HG03520 (cell line): ENCODE data around the gene NTRK3.

Experiments
- ATAC-seq: cut with Tn5 transposase; IDR thresholded peaks from one replicate; pipeline ENCODE4 v1.9.1; 2021; ENCODE audit warnings: mild to moderate bottlenecking, moderate library complexity; ENCODE audit not compliant: unreplicated experiment

The NTRK3 gene

DNA sequence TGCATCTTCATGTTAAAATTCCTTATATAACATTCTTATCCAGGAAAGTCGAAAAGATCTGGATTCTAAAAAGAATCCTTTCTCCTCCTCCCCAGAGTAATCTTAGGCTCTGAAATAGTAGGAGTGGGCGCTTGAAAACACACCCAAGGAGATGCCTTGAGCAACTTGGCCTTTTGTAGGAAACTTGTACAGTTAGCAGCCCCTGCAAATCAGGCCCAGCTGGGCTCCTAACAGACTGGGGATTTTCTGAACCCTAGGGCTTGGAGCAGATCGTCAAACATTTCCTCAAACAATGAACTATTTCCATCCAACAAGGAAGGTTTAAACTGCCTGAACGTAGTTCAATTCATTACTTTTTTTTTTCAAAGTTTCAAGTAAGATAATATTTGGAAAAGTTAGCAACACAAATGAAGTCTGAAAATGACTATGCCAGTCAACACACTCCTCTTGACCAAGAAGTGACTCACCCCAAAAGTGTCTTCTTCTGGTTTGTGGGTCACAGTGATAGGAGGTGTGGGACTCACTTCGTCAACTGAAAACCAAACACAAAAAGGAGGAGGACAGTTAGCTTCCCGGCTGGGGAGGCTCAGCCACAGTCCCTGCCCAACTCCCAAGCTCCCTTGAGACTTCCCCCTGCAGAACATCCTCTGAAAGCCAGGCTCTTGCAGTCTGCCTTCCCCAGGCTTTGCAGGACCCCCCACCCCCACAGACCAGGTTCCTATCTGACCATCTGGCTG, 129.7 kb downstream of the NTRK3 start:
- no peak for ATAC-seq

DNA sequence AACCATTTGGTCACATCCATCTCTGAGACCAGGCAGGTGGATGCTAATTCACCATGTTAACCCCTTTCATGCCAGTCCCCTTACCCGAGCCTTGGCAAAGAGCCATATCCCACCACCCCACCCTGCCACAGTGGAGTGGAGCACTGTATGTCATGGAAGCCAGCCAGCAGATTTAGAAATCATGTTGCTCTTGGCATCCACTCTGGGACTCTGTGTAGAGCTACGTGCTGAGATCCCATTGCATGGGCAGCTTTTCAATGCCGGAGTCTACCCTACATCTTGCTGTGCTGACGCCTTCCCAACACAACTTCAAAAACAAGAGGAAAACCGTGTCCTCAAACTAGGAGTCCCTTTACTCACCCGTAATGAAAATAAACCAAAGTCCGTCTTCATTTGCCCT, 131.0 kb downstream of the NTRK3 start:
- ATAC-seq: no peak

DNA sequence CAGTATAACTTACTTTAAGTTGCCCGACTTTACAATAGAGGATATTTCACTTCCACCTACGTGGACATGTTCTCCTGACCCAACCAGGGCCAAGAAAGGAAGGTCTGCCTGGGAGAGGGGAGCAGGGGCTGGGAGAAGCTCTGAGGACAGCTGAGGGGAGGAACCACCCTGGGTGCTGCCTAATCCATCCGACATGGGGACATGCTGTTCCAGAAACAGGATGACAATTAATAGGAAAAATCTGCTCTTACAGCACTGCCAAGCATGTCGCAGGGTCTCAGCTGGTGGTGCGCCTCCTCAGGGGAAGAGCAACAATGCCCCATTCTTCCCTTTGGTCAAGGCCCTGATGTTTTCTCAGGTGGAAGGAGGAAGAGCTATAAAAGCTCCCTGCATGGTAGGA, 132.3 kb downstream of the NTRK3 start:
- no peak for ATAC-seq

DNA sequence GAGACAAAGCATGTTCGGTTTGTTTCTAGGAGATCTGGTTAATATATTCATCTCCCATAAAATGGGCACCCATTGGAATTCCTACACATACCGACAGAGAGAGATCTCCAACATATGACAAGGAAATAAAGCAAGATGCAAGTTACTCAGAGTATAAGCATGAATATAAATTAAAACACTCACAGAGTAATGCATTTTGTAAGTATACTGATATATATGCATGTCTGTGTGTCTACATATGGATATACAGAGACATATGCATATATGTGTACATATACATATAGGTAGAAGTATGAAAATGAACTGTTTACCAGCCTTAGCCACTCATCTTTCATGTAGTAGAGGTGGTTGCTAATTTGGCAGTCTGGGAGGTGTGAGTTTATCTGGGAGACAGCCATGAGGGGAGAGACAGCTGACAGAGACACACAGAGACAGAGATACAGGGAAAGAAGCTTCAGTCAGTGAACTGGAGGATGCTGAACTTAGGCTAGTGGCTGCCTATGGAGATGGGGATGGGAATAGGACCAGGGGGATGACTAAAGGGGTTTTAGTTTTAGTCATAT, 134.5 kb downstream of the NTRK3 start:
- ATAC-seq: no peak

DNA sequence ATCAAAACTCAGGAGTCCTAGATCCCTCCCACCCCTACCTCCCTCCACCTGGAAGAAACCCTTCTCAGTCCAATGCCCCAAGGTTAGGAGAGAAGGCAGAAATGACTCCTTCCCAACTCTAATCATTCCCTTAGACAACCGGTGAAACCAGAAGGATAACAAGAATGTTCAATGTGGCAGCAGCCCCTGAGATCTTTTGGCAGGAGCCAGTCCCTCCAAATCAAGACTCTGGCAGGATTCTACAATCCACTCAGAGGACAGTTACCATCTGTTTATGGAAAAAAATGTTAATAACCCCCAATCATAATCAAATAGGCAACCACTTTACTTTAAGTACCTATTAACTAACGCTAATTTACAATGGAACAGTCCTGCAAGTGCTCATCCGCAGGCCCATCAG, 136.5 kb downstream of the NTRK3 start:
- ATAC-seq: no peak

DNA sequence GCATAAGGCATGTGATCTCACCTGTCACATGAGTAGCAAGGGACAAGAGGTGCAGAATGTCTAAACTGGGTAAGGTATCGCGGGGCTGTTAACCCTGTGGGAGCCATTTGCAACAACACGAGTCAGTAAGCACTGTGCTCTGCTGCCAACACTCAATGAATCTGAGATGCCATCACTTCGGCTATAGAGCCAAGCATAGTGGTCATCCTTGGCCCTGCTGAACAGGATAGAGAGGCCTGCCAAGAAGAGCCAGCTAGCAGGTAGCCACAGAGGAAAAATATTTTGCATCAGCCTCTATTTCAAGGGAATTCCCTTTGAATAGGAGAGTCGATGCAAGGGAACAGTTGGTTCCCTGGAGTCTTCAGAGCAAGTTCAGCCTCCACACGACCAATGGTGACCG, 137.8 kb downstream of the NTRK3 start:
- no peak for ATAC-seq

DNA sequence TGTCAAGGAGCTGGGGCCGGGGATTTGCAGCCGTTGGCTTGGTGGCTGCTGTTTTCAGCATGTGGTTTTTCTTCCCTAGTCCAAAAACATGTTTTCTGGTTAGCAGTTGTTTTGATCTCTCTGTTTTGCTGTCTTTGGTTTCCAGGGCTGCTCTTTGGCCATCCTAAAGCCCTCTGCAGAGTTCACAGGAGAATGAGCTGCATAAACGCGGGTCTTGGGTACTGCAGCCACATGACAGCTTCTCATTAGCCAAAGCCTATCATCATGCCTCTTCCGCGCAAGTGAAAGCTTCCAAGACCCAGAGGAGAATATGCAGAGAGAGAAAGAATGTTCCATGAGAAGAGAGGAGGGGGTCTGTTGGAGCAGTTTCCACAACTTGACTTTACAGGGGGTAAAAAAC, 138.5 kb downstream of the NTRK3 start:
- ATAC-seq: no peak

DNA sequence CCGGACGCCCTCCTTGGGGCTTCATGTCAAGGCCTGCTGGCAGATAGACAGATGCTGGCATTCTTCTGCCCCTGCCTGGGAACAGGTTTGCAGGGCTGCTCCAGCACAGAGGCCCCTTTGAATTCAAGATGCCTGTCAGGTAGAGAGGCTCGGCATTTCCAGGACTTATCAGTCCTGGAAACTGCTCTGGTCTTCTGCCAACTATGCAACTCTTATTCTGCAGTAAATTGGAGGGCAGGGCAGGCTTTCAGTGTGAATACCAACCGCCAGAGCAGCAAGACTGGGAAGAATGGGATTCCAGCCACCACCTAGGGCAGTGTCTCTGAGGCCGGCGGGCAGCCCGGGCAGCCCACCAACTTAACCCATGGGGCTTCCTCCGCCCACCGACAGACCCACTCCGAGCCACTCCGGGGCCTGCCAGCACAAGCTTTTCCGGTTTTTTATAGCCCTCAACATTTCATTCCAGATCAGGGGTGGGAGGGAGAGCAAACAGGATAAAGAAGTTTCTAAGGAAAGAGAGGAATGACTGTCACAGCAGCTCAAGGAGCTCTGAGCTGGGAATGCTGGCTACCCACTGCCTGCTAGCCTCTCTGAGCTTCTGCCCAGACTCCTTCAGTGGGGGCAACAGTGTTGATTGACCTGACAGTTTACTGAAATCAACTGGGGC, 140.9 kb downstream of the NTRK3 start:
- no peak for ATAC-seq

DNA sequence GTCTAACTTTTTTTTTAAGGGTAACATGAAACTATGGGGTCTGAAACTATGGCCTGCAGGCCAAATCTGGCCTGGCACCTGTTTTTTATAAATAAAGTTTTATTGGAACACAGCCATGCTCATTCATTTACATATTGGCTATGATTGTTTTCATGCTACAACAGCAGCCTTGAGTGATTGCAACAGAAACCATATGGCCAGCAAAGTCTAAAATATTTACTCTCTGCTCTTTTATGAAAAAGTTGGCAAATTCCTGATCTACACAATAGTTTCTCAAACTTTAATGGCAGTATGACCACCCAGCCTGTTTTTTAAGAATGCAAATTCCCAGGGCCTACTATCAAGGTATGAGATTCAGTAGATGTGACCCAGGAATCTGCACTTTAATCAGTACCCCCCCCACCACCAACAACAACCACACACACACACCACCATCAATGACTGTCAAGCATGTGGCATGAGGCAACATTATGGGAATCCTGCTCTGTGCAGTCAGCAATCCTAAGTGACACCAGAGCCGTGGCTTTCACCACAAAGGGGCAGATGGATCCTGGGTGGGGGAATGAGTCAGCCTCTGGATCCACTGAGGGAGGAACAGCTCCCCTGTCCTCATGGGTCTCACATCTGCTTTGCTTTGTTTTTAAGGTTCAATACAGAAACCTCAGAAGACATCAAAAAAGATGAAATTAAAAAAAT, 142.8 kb downstream of the NTRK3 start:
- no peak for ATAC-seq

DNA sequence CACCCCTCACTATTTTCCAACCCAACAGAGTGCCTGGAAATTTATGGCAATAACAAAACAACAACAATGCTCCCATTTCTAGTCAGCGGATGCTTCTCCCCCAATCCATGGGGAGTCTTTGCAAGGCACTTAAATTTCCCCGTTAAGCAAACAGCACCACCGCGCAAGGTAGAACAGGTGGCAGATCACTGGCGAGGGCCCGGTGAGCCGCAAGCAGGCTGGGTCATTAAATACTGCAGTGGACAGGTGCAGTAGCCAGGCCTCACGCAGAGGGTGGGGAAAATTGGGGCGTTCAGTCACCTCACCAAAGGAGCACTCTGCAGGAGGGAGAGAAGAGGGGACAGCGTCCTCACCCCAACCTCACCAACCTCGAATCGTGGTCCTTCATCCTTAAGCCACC, 147.5 kb downstream of the NTRK3 start:
- no peak for ATAC-seq

DNA sequence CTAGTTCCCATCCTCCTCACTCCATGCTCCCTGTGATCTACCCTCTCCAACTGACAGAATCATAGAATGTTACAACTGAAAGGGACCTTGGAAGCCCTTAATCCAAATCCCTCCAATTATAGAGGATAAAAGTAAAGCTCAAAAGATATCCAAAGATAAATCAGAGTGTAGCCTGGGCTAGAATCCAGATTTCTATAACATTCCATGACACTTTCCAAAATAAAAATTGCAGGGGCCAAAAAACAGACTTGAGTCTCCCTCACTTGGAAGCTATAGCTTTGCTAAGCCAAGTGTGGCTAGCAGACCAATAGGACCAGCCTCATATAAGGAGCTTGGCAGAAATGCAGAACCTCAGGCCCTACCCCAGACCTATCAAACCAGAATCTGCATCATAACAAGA, 148.1 kb downstream of the NTRK3 start:
- no peak for ATAC-seq

DNA sequence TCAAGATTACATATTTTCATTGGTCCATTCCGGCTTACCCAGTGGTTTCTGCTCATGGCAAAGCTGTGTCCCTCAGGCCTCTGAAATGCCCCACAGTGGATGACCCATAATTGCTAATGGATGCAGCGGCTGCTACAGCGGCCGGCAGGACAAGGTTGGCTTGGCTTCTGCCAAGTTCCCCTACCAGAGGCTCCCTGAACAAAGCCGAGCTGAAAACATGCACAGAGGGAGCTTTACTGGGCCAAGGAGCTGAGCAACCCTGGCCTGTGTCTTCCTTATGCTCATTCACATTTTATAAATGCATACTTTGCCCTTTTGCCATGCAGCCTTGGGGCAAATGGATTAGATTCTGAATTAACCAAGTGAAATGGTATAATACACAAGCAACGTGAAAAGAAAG, 150.5 kb downstream of the NTRK3 start:
- no peak for ATAC-seq

DNA sequence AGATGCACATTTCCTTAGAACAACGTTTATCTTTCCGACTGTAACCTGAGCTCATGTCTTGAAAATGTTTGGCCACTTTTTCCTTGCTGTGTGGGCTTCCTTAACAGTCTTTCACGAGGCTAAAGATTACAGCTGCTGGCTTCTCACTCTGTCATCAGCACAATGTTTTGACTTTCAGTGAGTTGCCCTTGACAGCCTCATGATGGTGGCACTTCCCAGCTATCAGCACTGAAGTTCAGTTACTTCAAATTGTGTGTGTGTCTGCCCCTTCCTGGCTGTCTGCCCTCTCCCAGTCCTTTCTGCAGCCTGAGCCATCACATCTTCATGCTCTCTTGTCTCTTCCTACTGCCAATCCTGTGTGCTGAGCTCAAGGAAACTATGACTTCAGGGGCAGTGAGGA, 152.2 kb downstream of the NTRK3 start:
- ATAC-seq: no peak

DNA sequence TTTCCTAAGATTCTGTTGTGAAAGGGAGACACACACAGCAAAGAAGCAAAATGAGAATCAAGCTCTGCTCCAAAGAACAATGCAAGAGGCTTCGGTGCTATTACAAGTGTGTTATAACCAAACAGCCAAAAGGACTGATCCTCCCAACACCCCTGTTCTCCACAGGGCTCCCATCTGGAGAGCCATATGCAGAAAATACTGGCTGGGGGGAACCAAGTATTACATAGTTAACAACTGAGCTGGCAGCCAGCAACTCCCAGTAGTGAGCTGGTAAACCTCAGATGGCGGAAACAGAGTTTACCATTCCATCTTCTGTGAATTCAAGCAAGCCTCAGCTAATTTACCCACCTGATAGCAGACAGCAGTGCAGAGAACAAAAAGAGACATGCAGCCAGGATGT, 156.4 kb downstream of the NTRK3 start:
- no peak for ATAC-seq

DNA sequence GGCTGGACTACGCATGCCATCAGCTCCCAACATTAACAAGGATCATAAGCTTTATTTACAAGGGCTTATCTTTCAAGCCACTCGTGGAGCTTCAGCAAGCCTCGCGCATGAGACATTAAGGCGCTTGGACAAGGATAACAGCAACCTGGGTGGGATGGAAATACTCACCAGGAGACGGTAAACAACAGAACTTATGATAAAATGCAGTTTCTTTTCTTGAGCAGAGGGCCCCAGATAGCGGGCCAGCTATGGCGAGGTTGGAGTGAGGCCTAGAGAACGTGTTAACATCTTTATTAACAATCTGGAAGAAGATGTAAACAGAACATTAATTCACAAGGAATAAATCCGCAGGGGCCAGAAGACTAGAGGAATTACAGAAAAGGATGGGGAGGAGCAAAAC, 158.2 kb downstream of the NTRK3 start:
- ATAC-seq: no peak

DNA sequence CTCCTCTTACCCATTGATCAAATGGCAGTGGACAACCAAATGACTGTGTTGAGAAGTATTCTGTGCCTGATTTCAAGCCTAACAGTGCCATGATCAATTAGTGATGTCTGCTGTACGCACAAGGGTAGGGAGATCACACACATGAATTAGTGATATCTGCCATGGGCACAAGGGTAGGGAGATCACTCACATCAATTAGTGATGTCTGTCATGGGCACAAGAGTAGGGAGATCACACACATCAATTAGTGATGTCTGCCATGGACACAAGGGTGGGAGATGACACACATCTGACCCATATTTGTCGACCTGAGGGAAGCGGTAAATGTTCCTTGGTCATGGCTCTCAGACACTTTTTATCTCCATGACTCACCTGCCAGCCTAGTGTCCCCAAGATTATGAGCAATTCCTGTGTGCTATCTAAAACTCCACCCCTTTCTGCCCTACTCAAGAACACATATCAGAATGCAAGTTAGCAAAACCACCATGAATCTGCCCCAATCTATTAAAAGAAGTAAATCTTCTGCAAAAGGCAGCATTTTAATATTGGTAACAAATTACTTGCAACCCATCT, 165.0 kb downstream of the NTRK3 start:
- no peak for ATAC-seq

DNA sequence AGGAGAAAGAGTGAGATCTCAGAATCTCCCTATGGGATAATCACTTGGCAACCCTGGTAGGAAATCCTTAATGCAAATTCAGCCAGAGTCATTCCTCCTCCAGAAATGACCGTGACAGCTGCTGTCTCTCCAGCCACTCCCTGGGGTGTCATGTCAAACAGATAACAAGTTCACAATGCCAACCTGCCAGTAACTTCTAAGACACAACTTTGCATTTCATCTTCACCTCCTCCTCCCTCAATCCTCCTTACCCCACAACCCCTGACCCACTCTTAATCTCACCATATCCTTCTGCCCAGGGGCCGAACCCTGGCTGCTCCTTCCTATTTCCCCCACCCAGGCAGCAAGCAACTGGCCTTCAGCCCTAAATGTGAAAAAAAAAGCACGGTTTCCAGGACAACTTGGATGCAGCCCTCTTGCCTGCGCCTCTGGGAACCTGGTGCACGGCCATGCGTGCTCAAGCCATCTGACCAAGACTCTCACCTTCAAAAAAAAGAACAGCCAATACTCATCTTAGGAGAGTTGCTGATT, 166.0 kb downstream of the NTRK3 start:
- ATAC-seq: no peak

DNA sequence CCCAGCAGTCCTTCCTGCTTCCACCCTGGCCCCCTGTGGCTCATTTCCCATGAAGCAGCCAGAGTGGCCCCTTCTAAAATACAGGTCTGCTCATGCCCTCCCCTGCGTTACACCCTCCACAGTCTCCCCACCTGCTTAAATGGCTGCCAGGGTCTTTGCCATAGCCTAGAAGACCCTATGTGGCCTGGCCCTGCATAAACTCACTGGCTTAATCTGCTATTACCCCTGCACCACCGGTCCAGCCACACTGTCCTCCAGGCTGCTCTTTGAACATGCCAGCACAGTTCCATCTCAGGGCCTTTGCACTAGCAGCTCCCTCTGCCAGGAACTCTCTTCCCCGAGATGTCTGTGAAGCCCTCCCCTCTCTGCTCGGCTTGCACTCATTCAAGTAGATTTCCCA, 166.8 kb downstream of the NTRK3 start:
- no peak for ATAC-seq

DNA sequence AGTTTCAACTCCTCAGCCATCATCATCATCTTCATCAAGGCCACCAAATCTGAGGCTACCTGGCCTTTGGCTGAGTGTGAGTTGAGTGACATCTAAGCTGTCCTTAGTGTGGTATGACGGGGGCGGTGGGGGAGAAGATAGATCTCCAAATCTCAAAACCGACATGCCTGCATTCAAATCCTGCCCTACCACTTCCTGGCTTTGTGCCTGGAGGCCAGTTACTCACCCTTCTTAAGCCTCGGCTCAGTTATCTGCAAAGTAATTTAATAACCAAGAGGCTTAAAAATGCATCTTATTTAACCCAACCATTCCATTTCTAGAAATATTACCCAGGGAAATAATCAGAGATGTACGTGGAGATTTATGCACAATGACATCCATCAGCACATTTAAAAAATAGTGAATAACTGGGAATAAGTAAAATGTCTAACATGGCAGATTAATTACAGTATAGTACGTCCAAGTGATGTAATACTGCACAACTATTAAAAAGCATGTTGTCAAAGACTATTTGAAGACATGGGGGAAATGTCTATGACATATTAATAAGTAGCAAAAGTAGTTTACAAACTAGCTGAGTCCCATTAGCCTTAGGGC, 167.4 kb downstream of the NTRK3 start:
- ATAC-seq: no peak

DNA sequence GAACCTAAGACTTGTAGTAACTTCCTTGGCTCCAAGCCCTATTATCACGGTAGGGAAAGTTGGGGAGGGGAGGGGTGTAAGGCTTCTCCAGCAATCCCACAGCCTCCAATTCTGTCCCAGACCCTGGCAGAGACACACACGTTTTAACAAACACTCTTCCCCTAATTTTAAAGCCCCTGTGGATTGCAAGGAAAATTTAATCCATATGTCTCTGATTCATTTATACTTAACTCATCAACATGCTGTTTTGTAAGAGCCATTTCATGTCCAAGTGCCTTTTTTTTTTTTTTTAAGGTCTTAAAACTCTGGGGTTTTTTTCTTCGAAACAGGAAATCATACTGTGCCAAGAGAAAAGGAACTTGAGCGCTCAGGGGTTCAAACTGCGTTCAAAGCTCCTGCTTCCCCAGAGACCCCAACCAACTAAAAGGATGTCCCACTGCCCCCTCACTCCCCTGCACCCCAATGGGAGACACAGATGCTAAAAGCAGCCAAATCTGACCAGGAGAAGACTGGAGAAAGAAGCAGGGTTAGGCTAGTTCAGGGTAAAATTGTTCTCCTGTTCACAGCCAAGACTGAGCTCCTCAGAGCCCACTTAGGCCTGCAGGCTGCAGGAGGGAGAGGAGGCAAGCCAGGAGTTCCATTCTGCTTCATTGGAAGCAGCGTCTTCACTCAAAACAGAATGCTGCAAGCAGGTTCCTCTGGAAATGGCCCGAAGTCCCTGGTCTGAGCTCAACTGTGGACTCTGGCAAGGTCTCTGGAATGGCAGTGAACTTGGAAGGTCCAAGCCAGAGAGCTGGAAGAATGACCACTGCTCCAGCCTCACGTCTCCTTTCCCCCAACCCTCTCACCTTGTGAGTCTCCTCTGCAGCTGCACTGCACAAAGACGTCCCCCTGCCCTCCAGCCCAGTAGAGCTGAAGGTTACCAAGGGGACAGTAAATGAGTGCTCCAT, 172.5 kb downstream of the NTRK3 start:
- ATAC-seq: no peak
